ENCODE measurements around the gene TPRG1L.

Gene TPRG1L

DNA sequence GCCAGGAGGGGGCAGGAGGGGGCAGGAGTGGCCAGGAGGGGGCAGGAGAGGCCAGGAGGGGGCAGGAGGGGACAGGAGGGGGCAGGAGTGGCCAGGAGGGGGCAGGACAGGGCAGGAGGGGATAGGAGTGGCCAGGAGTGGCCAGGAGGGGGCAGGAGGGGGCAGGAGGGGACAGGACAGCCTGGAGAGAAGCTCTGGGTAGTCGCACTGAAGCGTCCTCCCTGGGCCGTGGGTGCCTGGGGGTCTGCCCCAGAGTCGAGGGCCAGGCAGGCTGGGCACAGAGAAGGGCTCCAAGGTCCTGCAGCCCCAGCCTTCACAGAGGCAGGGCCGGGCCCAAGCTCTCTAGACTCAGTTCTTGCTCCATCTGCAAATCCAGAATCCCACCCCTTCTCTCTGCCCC is 36.4 kb upstream of the TPRG1L start:
- H3K9me3 ChIP-seq (replicated peaks; ENCODE audit: insufficient read depth, low read length): no peaks in the 10 kb centered on the region
- H3K4me3 ChIP-seq (ENCODE audit: low read length): no peak overlapping the region
- H3K79me2 ChIP-seq (ENCODE audit: low read length): no peaks in the 10 kb centered on the region
- no peaks in the 10 kb centered on the region for H3K9me2 ChIP-seq (replicated peaks; ENCODE audit: insufficient read depth, low read length)
- no peaks in the 10 kb centered on the region for H3K4me1 ChIP-seq (ENCODE audit: low read length)
- H3K27ac ChIP-seq (ENCODE audit: low read length): no peak overlapping the region
- TF ChIP-seq EZH2 (optimal IDR thresholded peaks at IDR 0.05; ENCODE audit: low read depth, low read length) (no peak), EZH2phosphoT487 (IDR thresholded peaks at IDR 0.05; ENCODE audit: low read length) (no peak)
- TF ChIP-seq, protein P1, sequence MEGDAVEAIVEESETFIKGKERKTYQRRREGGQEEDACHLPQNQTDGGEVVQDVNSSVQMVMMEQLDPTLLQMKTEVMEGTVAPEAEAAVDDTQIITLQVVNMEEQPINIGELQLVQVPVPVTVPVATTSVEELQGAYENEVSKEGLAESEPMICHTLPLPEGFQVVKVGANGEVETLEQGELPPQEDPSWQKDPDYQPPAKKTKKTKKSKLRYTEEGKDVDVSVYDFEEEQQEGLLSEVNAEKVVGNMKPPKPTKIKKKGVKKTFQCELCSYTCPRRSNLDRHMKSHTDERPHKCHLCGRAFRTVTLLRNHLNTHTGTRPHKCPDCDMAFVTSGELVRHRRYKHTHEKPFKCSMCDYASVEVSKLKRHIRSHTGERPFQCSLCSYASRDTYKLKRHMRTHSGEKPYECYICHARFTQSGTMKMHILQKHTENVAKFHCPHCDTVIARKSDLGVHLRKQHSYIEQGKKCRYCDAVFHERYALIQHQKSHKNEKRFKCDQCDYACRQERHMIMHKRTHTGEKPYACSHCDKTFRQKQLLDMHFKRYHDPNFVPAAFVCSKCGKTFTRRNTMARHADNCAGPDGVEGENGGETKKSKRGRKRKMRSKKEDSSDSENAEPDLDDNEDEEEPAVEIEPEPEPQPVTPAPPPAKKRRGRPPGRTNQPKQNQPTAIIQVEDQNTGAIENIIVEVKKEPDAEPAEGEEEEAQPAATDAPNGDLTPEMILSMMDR (IDR thresholded peaks at IDR 0.05; ENCODE audit: low read length): no peak
- H3F3A ChIP-seq (ENCODE audit: insufficient read depth, low read length): no peaks in the 10 kb centered on the region
- DNase-seq: no peak
- H3K27me3 ChIP-seq (replicated peaks; ENCODE audit: insufficient read depth, low read length): peaks cover 62% of the 10 kb centered on the region
- no peaks in the 10 kb centered on the region for H3K36me3 ChIP-seq (replicated peaks; ENCODE audit: insufficient read depth, low read length)
- H3K4me2 ChIP-seq (ENCODE audit: low read depth, low read length): no peak overlapping the region
- H3K9ac ChIP-seq (ENCODE audit: low read length): no peak overlapping the region
- no peak overlapping the region for H2AFZ ChIP-seq (ENCODE audit: low read length)
- no peaks in the 10 kb centered on the region for H4K20me1 ChIP-seq (ENCODE audit: insufficient read depth, low read length)

DNA sequence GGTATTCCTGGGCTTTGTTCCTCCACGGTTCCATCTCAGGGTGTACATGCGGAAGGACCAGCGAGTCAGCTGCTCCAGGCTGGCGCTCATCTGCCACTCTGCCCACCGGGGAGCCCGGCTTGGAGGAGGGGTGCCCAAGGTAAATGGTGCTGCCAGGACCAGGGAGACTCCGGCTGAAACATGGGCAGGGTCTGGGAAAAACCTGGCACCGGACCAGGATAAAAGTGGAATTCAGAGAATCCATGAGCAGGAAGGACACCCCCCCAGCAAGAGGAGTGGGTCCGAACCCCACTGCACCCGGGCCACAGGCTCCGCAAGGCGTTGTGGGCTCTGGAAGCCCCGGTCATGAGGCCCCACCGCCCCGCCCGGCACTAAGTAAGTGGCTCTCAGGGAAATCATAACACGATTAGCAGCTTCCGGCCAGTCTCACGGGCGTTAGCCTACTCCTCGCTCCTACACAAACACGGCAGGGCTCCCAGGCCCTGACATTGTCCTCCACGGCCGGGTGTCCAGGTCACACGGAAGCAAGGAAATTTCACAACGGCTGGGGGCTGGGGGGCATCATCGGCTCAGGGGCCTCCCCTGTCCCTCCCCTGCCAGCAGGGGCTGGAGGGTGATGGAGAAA is 34.6 kb upstream of the TPRG1L start:
- Histone ChIP-seq H3K27ac (ENCODE audit: low read length) (no peak overlapping the region), H3F3A (ENCODE audit: insufficient read depth, low read length) (no peaks in the 10 kb centered on the region), H3K4me3 (ENCODE audit: low read length) (no peak overlapping the region), H3K9ac (ENCODE audit: low read length) (no peak overlapping the region), H3K9me2 (replicated peaks; ENCODE audit: insufficient read depth, low read length) (no peaks in the 10 kb centered on the region), H2AFZ (ENCODE audit: low read length) (no peak overlapping the region), H3K9me3 (replicated peaks; ENCODE audit: insufficient read depth, low read length) (no peaks in the 10 kb centered on the region), H3K79me2 (ENCODE audit: low read length) (no peaks in the 10 kb centered on the region), H3K27me3 (replicated peaks; ENCODE audit: insufficient read depth, low read length) (peaks cover 81% of the 10 kb centered on the region), H3K36me3 (replicated peaks; ENCODE audit: insufficient read depth, low read length) (no peaks in the 10 kb centered on the region), H3K4me2 (ENCODE audit: low read depth, low read length) (no peak overlapping the region), H4K20me1 (ENCODE audit: insufficient read depth, low read length) (no peaks in the 10 kb centered on the region), H3K4me1 (ENCODE audit: low read length) (no peaks in the 10 kb centered on the region)
- TF ChIP-seq, protein P1 (IDR thresholded peaks at IDR 0.05; ENCODE audit: low read length): no peak
- TF ChIP-seq EZH2phosphoT487 (IDR thresholded peaks at IDR 0.05; ENCODE audit: low read length) (no peak), EZH2 (optimal IDR thresholded peaks at IDR 0.05; ENCODE audit: low read depth, low read length) (no peak)
- DNase-seq: no peak

- H3K9ac ChIP-seq (ENCODE audit: low read length): no peak overlapping the region
- no peaks in the 10 kb centered on the region for H3K4me1 ChIP-seq (ENCODE audit: low read length)
- no peaks in the 10 kb centered on the region for H4K20me1 ChIP-seq (ENCODE audit: insufficient read depth, low read length)
- H3K9me3 ChIP-seq (replicated peaks; ENCODE audit: insufficient read depth, low read length): no peaks in the 10 kb centered on the region
- TF ChIP-seq, protein P1 (IDR thresholded peaks at IDR 0.05; ENCODE audit: low read length): no peak
- TF ChIP-seq EZH2 (optimal IDR thresholded peaks at IDR 0.05; ENCODE audit: low read depth, low read length): no peak
- no peak for TF ChIP-seq EZH2phosphoT487 (IDR thresholded peaks at IDR 0.05; ENCODE audit: low read length)
- H3K4me2 ChIP-seq (ENCODE audit: low read depth, low read length): no peak overlapping the region
- H3K9me2 ChIP-seq (replicated peaks; ENCODE audit: insufficient read depth, low read length): no peaks in the 10 kb centered on the region
- no peak overlapping the region for H2AFZ ChIP-seq (ENCODE audit: low read length)
- peaks cover 88% of the 10 kb centered on the region for H3K27me3 ChIP-seq (replicated peaks; ENCODE audit: insufficient read depth, low read length)
- H3K4me3 ChIP-seq (ENCODE audit: low read length): no peak overlapping the region
- DNase-seq: no peak
- no peaks in the 10 kb centered on the region for H3K36me3 ChIP-seq (replicated peaks; ENCODE audit: insufficient read depth, low read length)
- H3F3A ChIP-seq (ENCODE audit: insufficient read depth, low read length): no peaks in the 10 kb centered on the region
- no peak overlapping the region for H3K27ac ChIP-seq (ENCODE audit: low read length)
- no peaks in the 10 kb centered on the region for H3K79me2 ChIP-seq (ENCODE audit: low read length)
These were observed 33.6 kb upstream of the TPRG1L start for GRCh38 chr1:3590951-3591865.

All from MM.1S (cell line).